Measurements from ENCODE around the gene TLX3.
A peak's percentile ranks its signal among the peaks of the same experiment; 100 is the strongest.

GRCh38 chr5:171342362-171343111, 33.5 kb downstream of the TLX3 start:
- no peak for TF ChIP-seq POLR2A (IDR thresholded peaks at IDR 0.05)
- TF ChIP-seq POLR2AphosphoS5 (IDR thresholded peaks at IDR 0.05), result no peak
- TF ChIP-seq CTCF (IDR thresholded peaks at IDR 0.05 in 8 of 11, conservative IDR thresholded peaks at IDR 0.05 in 3 of 11), result peak in 9 of 11 experiments; percentile 8 to 50 (median 42)
